Thymus (tissue), 11 donors: ENCODE measurements around the gene KLK13. TPM values are rescaled to one million over a fixed set of nuclear protein-coding genes. Genes with fewer than 3 reads are reported as not detected.

ENCODE experiments used
- DNase-seq, 9 donors: peaks; one replicate each; pipeline ENCODE4 v3.0.0-alpha.2; 2013; ENCODE audit warnings: low spot score in 9 of 9, low read depth in 6 of 9, missing footprints in 1 of 9
- H3K27ac ChIP-seq, 2 donors: one replicate each; pipeline ENCODE4 v1.5.1; 2013; ENCODE audit warnings: control low read depth in 1 of 2, low read depth in 1 of 2, low read length in 1 of 2, mild to moderate bottlenecking in 1 of 2, moderate library complexity in 1 of 2
- H3K27me3 ChIP-seq, 2 donors: one replicate each; pipeline ENCODE4 v1.5.1; 2013; ENCODE audit warnings: low read length in 1 of 2; ENCODE audit not compliant: control insufficient read depth in 2 of 2, insufficient read depth in 1 of 2
- H3K36me3 ChIP-seq, 2 donors: one replicate each; pipeline ENCODE4 v1.5.1; 2013; ENCODE audit warnings: low read length in 1 of 2, mild to moderate bottlenecking in 1 of 2, moderate library complexity in 1 of 2; ENCODE audit not compliant: control insufficient read depth in 2 of 2, insufficient read depth in 2 of 2
- H3K4me1 ChIP-seq, 2 donors: one replicate each; pipeline ENCODE4 v1.5.1; 2013; ENCODE audit warnings: low read length in 2 of 2; ENCODE audit not compliant: control insufficient read depth in 2 of 2, insufficient read depth in 2 of 2
- H3K4me3 ChIP-seq, 2 donors: one replicate each; pipeline ENCODE4 v1.5.1; 2013; ENCODE audit warnings: low read length in 2 of 2, control low read depth in 1 of 2, mild to moderate bottlenecking in 1 of 2
- H3K9me3 ChIP-seq, 2 donors: one replicate each; pipeline ENCODE4 v1.5.1; 2013; ENCODE audit warnings: low read length in 1 of 2, mild to moderate bottlenecking in 1 of 2; ENCODE audit not compliant: control insufficient read depth in 2 of 2, insufficient read depth in 1 of 2
- WGBS: extraction: QIAGEN DNeasy Blood & Tissue Kit; methylation state at CpG from one replicate; pipeline ENCODE4 v1.1.7; 2013; 5-methylcytosine and 5-hydroxymethylcytosine counted together
- polyA plus RNA-seq: library from polyadenylated mRNA; stranded (reverse); fragments of 200-250 nt; gene quantifications from one replicate; pipeline ENCODE4 v1.2.3, GENCODE V29; 2013
- total RNA-seq: library from RNA; stranded (reverse); fragments of 120-200 nt; gene quantifications from one replicate; pipeline ENCODE4 v1.2.4, GENCODE V29; 2013
- donor health status: healthy.

Gene KLK13
- total and polyA plus RNA-seq, 2 donors, result 0.19 to 0.89 TPM

DNA sequence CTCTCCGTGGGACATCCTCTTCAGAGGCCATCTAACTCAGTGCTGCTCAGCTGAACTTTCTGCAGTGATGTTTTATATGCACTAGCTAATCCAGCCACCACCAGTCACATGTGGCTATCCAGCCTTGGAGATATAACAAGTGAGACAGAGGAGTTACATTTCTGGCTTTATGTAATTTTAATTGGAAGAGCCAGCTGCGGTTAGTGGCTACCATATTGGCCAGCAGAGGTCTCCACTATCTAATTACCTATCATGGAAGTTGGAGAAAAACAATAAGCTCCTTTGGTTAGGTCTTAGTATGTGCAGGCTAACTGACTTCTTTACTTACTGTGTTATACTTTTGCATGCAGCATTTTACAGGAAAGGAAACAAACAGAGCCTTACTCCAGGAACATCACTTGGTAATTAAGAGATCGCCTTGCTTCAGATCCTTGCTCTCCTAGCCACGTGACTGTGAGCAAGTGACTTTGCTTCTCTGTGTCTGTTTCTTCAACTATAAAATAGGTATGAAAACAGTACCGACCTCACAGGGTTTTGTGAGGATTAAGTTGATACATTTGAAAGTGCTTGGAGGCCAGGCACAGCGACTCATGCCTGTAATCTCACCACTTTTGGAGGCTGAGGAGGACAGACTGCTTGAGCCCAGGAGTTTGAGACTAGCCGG is 43.8 kb downstream of the KLK13 start:
- H3K27me3 ChIP-seq, result peaks cover 30 to 58% of the 10 kb centered on the region in 2 donors
- no peaks in the 10 kb centered on the region for H3K9me3 ChIP-seq
- H3K4me3 ChIP-seq, result no peak overlapping the region
- 43% methylated on average over 7 of the region's 7 CpGs for WGBS
- peak in 1 of 9 donors; percentile 13 for DNase-seq
- no peaks in the 10 kb centered on the region for H3K4me1 ChIP-seq
- no peaks in the 10 kb centered on the region for H3K36me3 ChIP-seq
- no peak overlapping the region for H3K27ac ChIP-seq

DNA sequence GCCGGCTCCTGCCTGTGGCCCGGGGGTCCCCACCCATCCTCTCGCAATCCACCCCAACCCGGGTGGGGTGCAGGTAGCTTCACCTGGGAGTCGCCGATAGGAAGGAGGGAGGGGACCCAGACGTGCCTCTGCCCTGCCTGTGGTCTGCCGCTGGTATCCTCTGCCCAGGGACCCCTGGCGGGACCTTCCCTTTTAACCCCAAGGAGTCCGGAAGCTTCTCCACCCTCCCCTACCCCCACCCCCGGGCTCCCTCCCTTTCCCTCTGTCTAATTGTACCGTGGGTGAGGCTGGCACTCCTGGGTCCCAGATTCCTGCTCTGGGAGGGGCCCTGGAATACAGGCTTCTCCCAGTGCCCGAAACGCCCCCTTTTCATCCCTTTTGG is 45.4 kb downstream of the KLK13 start, which contains the start of gene KLK10:
TSS of gene KLK10 (minus strand) at position 166 of the 382 bp plus-strand sequence. CDS start 579 bp downstream, outside the sequence.
- DNase-seq, result no peak
- H3K27me3 ChIP-seq, result peaks cover 30 to 64% of the 10 kb centered on the region in 2 donors
- no peaks in the 10 kb centered on the region for H3K36me3 ChIP-seq
- no peak within 1 kb of the TSS for H3K4me3 ChIP-seq
- peak within 1 kb of the TSS in 1 of 2 donors; percentile 68 for H3K27ac ChIP-seq
- WGBS, result 9% methylated on average over 14 of the region's 14 CpGs
- H3K4me1 ChIP-seq, result no peaks in the 10 kb centered on the region
- H3K9me3 ChIP-seq, result no peaks in the 10 kb centered on the region

DNA sequence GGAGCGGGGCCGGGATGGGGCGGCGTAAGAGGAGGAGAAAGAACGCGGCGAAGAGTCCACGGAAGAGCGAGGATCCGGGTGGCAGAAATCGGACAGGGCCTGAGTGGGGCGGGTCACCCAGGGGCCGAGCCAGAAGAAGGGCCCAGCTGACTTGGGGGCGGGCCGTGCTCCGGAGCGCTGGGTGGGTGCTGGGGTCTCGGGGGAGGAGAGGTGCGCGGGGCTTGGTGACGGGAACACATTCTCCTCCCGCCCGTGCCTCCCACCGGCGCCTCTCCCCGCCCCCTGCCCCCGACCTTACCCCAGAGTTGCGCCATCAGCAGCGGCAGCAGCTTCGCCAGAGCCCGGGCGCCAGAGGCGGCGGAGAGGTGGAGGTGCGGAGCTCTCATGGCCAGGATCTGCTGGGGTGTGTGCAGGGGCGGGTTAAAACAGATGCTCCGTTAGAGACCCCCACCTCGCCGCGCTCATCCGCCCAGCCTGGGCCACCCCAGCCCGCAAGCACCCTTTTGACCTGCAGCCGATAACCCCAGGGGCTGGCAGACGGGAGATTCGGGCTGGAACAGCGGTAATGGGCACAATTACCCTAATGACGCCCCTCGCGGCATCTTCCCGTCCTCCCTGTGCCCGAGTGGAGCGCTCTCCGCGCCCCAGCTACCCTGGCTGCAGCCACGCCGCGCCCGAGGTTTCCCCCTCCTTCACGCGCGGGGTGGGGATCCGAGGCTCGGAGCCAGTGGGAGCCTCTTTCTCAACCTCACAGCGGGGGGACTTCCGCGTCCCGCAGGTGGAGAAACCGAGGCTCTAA is 45.9 kb downstream of the KLK13 start:
- H3K4me3 ChIP-seq, result no peak overlapping the region
- peaks cover 30 to 64% of the 10 kb centered on the region in 2 donors for H3K27me3 ChIP-seq
- no peaks in the 10 kb centered on the region for H3K9me3 ChIP-seq
- 4% methylated on average over 68 of the region's 68 CpGs for whole genome bisulfite sequencing
- no peaks in the 10 kb centered on the region for H3K36me3 ChIP-seq
- H3K27ac ChIP-seq, result peak overlapping the region in 1 of 2 donors; percentile 68
- no peak for DNase-seq
- H3K4me1 ChIP-seq, result no peaks in the 10 kb centered on the region

DNA sequence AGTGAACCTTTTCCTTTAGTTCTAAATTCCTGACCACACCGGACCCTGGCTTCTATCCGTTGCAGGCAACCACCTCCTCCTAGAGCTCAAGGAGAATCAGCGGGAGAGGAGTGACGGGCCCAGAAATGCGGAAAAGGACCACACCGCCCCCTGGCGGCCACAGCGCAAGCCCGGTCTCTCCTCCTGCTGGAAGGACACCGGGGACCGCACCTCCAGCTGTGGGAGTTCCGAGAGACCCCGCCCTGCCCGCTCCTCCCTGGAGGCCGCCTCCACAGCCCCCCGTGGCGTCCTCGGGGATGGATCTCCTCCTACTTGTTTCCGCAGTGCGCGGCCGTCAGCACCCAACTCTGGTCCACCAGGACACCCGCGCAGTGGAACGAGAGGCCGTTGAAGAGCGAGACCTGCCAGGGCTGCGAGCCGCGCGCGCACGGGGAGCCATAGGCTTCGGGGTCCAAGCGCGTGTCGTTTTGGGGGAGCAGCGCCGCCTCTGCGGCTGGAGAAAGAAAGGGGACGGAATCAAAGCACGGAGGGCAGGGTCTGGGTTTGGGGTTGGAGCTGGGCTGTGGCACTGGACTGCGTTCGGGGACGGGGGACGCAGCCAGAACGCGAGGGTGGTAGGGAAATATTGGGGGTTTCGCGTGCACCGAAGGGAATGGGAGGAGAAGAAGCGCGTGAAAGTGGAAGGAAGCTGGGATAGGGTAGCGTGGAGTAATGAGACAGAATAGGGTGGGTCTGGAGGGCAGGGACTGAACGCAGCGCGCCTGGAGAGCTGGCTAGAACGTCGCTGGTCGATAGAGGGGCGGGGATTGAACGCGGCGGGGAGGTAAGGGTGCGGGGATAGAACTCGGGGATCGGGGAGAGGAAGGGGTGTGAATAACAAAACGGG is 47.9 kb downstream of the KLK13 start:
- H3K36me3 ChIP-seq, result no peaks in the 10 kb centered on the region
- WGBS, result 4% methylated on average over 68 of the region's 68 CpGs
- no peaks in the 10 kb centered on the region for H3K4me1 ChIP-seq
- no peak overlapping the region for H3K27ac ChIP-seq
- peaks cover 30 to 58% of the 10 kb centered on the region in 2 donors for H3K27me3 ChIP-seq
- no peaks in the 10 kb centered on the region for H3K9me3 ChIP-seq
- peak in 2 of 9 donors; percentile 6 to 30 for DNase-seq
- no peak overlapping the region for H3K4me3 ChIP-seq

DNA sequence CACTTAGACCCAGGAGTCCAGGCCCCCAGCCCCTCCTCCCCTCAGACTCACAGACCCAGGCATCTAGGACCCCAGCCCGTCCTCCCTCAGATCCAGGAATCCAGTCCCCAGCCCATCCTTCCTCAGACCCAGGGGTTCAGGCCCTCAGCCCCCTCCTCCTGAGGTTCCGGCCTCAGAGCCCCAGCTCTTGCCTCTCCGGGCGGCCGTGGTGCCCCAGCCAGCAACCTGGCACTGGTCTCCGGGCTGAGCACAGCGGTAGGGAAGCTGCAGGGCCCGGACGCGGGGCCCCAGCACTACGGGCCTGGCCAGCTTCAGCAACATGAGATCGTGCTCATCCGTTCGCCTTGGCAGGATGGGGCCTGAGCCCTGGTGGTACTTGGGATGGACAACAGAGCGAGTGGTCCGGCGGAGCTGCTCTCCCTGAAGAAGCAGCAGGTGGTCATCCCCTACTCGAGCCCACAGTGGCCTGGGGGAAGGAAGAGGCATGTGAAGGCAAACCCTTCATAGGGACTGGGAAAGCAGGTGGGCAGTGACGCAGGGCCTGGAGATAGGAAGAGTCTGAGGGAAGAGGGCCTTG is 49.1 kb downstream of the KLK13 start:
- H3K4me1 ChIP-seq, result no peaks in the 10 kb centered on the region
- H3K9me3 ChIP-seq, result no peaks in the 10 kb centered on the region
- H3K4me3 ChIP-seq, result no peak overlapping the region
- 89% methylated on average over 19 of the region's 19 CpGs for WGBS
- H3K27me3 ChIP-seq, result peaks cover 30 to 56% of the 10 kb centered on the region in 2 donors
- no peaks in the 10 kb centered on the region for H3K36me3 ChIP-seq
- no peak overlapping the region for H3K27ac ChIP-seq
- no peak for DNase-seq

DNA sequence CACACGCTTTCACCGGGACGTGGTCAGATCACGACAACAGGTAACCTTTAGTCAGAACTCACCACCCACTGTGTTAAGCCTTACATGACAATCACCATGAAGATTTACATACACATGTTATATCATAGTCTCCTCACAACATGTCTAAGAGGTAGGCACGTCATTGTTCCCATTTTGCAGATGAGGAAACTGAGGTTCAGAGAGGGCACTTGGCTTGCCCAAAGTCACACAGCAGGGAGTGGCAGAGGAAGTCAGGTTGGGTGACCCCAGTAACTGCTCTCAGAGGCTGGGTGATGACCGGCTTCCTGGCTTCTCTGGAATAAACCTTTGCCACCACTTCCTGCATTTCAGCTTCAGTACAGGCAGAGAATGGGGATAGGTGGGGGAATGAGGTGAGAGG is 50.6 kb downstream of the KLK13 start:
- H3K27ac ChIP-seq, result no peak overlapping the region
- H3K4me3 ChIP-seq, result no peak overlapping the region
- peaks cover 18 to 41% of the 10 kb centered on the region in 2 donors for H3K27me3 ChIP-seq
- H3K4me1 ChIP-seq, result no peaks in the 10 kb centered on the region
- WGBS, result 90% methylated on average over 6 of the region's 6 CpGs
- DNase-seq, result no peak
- no peaks in the 10 kb centered on the region for H3K36me3 ChIP-seq
- H3K9me3 ChIP-seq, result no peaks in the 10 kb centered on the region

DNA sequence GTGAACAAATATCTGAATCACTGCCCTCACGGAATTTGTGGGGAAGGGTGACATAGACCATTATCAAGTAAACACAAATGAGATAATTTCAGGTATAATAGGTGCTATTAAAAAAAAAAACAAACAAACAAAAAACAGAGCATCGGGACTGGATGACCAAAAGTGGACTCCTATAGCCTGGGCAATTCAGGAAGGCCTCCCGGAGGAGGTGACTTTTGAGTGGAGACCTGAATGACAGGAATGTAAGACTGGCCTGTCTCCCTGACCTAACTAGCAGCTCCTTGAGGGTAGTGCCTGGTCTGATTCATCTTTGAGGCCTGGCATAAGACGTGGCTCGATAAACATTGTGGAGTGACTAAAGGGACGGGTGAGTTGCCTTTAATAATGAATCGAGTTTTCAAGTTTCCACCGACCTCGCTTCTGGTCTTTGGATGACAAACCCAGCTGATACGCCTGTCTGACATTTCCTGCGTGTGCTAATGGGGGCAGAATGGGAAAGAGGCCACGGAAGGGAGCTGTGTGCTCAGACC is 52.2 kb downstream of the KLK13 start:
- WGBS, result 76% methylated on average over 12 of the region's 12 CpGs
- no peaks in the 10 kb centered on the region for H3K9me3 ChIP-seq
- no peak overlapping the region for H3K27ac ChIP-seq
- H3K4me1 ChIP-seq, result no peaks in the 10 kb centered on the region
- no peak overlapping the region for H3K4me3 ChIP-seq
- H3K36me3 ChIP-seq, result no peaks in the 10 kb centered on the region
- H3K27me3 ChIP-seq, result peaks cover 12 to 26% of the 10 kb centered on the region in 2 donors
- no peak for DNase-seq

DNA sequence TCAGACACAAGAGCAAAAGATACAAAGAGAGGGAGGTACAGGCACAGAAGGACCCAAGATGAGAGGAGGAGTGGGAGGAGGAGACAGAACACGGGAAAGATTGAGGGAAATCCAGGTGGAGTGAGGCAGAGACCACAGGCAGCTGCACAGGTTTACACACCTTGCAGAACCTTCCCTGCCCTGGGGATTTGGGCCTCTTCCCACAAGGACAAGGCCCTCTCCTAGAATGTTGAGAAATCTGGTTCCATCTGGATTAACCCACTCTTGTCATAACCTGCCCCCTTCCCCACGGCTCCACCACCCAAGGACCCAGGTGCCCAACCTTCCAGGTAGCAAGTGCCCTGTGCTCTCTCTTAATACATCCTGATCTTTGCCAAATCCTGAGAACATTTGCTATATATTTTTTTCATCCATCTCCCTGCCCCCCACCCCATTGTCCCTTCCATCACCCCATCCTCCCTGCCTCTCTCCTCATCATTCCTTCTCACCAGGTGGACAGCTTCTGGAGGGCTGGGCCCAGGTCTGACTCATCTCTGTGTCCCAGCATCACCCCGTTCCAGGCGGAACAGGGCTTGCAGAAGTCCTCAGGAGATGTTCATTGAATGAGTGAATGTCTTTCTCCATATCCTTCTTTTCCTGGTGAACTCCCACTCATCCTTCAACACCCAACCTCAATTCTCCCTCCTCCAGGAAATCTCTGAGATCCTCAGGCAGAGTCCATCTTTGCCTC is 54.7 kb downstream of the KLK13 start:
- H3K27me3 ChIP-seq, result peaks cover 0 to 3% of the 10 kb centered on the region in 2 donors
- WGBS, result 79% methylated on average over 4 of the region's 4 CpGs
- H3K36me3 ChIP-seq, result no peaks in the 10 kb centered on the region
- DNase-seq, result no peak
- H3K4me3 ChIP-seq, result no peak overlapping the region
- H3K4me1 ChIP-seq, result no peaks in the 10 kb centered on the region
- H3K9me3 ChIP-seq, result no peaks in the 10 kb centered on the region
- H3K27ac ChIP-seq, result no peak overlapping the region
